RWPE2 (cell line): ENCODE results near the gene CTSV.
A peak's percentile ranks its signal among the peaks of the same experiment; 100 is the strongest.
"Not testable (repeated sequence)": the region's sequence is repeated elsewhere in the genome, so short reads cannot be mapped to it uniquely, and the experiment has no call there.

Experiments used
- ATAC-seq: fragments of 200-7000 bp; cut with Tn5 transposase; 3 replicates; pipeline ENCODE4 v1.9.1; 2021; ENCODE audit warnings: low read depth
- DNase-seq: peaks from one replicate; pipeline ENCODE4 v3.0.0-alpha.2; 2020; ENCODE audit warnings: low spot score
- H3K27ac ChIP-seq: fragments of 450-650 bp; 2 replicates; pipeline ENCODE4 v1.5.1; 2017; ENCODE audit warnings: mild to moderate bottlenecking; ENCODE audit not compliant: poor library complexity, severe bottlenecking
- H3K27me3 ChIP-seq: fragments of 250-450 bp; sonication (Bioruptor Pico); 2 replicates; pipeline ENCODE4 v1.5.1; 2021; ENCODE audit warnings: mild to moderate bottlenecking, moderate library complexity; ENCODE audit not compliant: insufficient read depth, poor library complexity, severe bottlenecking
- H3K36me3 ChIP-seq: fragments of 250-450 bp; sonication (Bioruptor Pico); 2 replicates; pipeline ENCODE4 v1.5.1; 2020; ENCODE audit warnings: low read depth, mild to moderate bottlenecking, moderate library complexity
- H3K4me1 ChIP-seq: fragments of 250-450 bp; sonication (Bioruptor Pico); 2 replicates; pipeline ENCODE4 v1.5.1; 2021; ENCODE audit warnings: mild to moderate bottlenecking, moderate library complexity; ENCODE audit not compliant: insufficient read depth, poor library complexity, severe bottlenecking
- H3K4me3 ChIP-seq: fragments of 250-450 bp; sonication (Bioruptor Pico); 2 replicates; pipeline ENCODE4 v1.5.1; 2021; ENCODE audit warnings: mild to moderate bottlenecking, moderate library complexity; ENCODE audit not compliant: severe bottlenecking
- H3K9me3 ChIP-seq: fragments of 250-450 bp; sonication (Bioruptor Pico); 2 replicates; pipeline ENCODE4 v1.5.1; 2021; ENCODE audit warnings: mild to moderate bottlenecking, moderate library complexity; ENCODE audit not compliant: severe bottlenecking
- TF ChIP-seq, protein P1 (sequence below): fragments of 450-650 bp; IDR thresholded peaks from one replicate; pipeline ENCODE4 v1.5.1; 2017; ENCODE audit warnings: mild to moderate bottlenecking, moderate library complexity; ENCODE audit not compliant: poor library complexity, severe bottlenecking

Gene CTSV

DNA sequence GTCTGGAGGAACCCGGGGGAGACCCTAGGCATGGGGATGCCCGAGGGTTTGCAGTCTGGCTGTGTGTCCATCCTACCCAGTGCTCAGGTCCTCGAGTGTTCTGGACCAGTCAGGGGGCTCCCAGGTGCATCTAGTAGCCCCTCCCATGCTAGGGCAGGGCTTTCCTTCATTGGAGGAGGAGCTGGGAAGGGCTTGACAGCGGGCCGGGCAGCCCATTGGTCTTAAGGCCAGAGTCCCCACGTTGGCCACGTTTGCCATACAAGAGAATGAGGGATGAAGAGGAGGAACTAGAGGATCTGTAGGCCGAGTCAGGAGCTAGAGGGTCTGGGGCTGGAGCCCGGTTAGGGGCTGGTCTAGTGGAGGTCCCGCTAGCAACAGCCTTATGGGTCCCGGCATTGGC lies 37.3 kb upstream of the CTSV start:
- DNase-seq (no peak), ATAC-seq (peak; percentile 21; the same call in 1 of the 3 replicates)
- no peak overlapping the region for H3K4me3 ChIP-seq
- no peak overlapping the region for H3K27ac ChIP-seq
- no peaks in the 10 kb centered on the region for H3K27me3 ChIP-seq
- H3K4me1 ChIP-seq = no peaks in the 10 kb centered on the region
- TF ChIP-seq, protein P1, sequence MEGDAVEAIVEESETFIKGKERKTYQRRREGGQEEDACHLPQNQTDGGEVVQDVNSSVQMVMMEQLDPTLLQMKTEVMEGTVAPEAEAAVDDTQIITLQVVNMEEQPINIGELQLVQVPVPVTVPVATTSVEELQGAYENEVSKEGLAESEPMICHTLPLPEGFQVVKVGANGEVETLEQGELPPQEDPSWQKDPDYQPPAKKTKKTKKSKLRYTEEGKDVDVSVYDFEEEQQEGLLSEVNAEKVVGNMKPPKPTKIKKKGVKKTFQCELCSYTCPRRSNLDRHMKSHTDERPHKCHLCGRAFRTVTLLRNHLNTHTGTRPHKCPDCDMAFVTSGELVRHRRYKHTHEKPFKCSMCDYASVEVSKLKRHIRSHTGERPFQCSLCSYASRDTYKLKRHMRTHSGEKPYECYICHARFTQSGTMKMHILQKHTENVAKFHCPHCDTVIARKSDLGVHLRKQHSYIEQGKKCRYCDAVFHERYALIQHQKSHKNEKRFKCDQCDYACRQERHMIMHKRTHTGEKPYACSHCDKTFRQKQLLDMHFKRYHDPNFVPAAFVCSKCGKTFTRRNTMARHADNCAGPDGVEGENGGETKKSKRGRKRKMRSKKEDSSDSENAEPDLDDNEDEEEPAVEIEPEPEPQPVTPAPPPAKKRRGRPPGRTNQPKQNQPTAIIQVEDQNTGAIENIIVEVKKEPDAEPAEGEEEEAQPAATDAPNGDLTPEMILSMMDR = no peak
- H3K9me3 ChIP-seq = no peaks in the 10 kb centered on the region
- no peaks in the 10 kb centered on the region for H3K36me3 ChIP-seq

DNA sequence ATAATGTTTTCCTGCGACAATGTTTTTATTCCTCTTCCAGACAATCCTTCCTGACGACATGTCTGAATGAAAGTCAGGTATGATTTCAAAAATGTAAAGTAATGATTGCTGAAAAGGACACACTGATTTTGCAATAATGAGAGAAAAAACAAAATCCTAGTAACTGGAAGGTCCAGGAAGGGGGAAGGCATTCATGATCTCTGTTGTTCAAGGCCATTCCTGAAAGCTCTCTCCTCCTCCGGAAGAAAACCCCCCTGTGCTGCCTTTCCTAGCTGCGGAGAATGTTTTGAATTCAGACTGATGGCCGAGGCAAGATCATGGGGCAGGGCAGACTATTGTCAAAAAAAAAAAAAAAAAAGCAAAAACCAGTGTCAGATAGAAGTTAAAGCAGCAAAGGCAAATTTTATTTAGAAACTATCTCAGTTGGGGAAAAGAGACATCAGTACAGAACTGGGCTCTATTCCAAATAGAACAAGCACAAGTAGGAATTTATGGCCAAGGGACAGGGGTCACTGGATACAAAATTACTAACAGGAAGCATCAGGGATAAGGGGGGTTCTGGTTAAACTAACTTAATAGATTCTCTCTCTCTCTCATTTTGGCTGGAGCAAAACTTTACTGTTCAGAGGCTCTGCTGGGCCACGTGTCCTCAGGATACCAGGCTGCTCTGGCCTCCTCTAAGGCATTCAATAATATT lies 36.5 kb upstream of the CTSV start:
- Histone ChIP-seq H3K4me1 (no peaks in the 10 kb centered on the region), H3K9me3 (no peaks in the 10 kb centered on the region), H3K4me3 (no peak overlapping the region), H3K36me3 (no peaks in the 10 kb centered on the region), H3K27ac (no peak overlapping the region), H3K27me3 (no peaks in the 10 kb centered on the region)
- ATAC-seq (no peak), DNase-seq (no peak)
- TF ChIP-seq, protein P1 = no peak

DNA sequence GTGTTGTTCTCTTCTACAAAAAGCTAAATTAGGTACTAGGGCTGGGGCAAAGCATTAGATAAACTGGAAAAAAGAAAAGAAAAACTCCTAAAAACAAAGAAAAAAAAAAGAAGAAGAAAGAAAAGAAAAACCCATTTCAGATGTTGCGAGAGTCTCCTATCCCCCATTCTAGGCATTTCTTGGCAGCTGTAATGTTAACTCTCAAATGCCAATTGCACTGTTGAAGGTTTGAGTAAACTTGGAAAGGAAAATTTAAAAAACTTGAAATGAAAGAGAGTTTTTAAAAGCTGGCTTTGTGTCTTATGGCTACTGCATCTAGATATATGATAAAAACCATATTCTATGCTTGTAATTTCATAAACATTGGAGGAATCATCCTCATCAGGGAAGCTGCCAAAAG lies 34.6 kb upstream of the CTSV start:
- Histone ChIP-seq H3K4me3 (no peak overlapping the region), H3K27ac (no peak overlapping the region), H3K9me3 (no peaks in the 10 kb centered on the region), H3K4me1 (no peaks in the 10 kb centered on the region), H3K36me3 (no peaks in the 10 kb centered on the region), H3K27me3 (no peaks in the 10 kb centered on the region)
- no peak for ATAC-seq
- DNase-seq = no peak
- TF ChIP-seq, protein P1 = no peak

DNA sequence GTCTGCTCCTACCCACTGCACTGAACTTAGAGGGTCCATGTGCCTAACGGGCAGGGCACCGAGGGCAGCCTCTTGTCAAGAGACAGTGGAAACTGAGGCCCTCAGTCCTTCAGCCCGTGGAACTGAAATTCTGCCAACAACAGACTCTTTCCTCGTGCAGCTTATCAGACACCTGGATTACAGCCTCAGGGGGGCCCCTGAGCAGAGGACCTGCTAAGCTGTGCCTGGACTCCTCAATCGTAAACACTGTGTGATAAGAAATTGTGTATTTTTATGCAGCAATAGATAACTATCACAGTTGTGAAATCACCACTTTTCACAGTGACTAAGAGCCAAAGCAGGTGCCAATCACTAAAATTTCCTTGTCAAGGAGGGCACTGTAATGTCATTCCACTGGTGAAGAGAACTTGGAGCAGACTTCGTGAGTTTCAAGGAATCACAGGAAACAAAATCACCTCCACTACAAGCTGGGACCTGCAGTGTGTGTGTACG lies 33.4 kb upstream of the CTSV start:
- Histone ChIP-seq H3K27me3 (no peaks in the 10 kb centered on the region), H3K4me1 (no peaks in the 10 kb centered on the region), H3K4me3 (no peak overlapping the region), H3K9me3 (no peaks in the 10 kb centered on the region), H3K36me3 (no peaks in the 10 kb centered on the region), H3K27ac (no peak overlapping the region)
- no peak for ATAC-seq
- TF ChIP-seq, protein P1 = no peak
- DNase-seq = no peak

DNA sequence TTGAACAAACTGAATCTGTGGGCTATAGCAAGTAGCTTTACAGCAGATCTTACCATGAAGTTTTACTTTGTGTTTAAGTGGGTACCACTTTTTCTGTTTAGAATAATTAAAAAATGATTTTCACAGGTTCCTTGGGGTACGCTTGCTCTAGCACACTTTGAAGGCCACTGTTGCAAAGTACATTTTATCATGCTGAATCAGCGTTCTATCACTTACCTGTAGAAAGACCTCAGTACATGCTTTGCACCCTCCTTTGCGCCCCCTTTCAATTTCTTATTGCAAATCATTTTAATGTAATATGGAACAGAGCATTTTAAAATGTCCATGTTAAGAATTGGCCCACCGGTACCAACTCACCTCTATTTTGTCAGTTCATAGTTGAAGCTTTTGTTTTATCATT lies 31.4 kb upstream of the CTSV start:
- H3K4me1 ChIP-seq, H3K27ac ChIP-seq, H3K36me3 ChIP-seq, H3K4me3 ChIP-seq, DNase-seq, ATAC-seq, H3K27me3 ChIP-seq, H3K9me3 ChIP-seq: not testable (repeated sequence)
